ENCODE data around the gene KAZALD1.

KAZALD1 gene

GRCh38 chr10:101106351-101106750 lies 44.6 kb downstream of the KAZALD1 start:
- WGBS: 86% methylated on average over 5 of the region's 6 CpGs

GRCh38 chr10:101107771-101108170 lies 46.0 kb downstream of the KAZALD1 start:
- H3K23ac ChIP-seq (ENCODE audit: low read length in 2 of 2): no peak overlapping the region
- H3K27me3 ChIP-seq (ENCODE audit: control insufficient read depth in 1 of 2, insufficient read depth in 1 of 2, low read length in 2 of 2): peaks cover 50 to 82% of the 10 kb centered on the region in 2 experiments
- no peak overlapping the region for H3K4me2 ChIP-seq (ENCODE audit: low read length, poor library complexity, severe bottlenecking)
- H3K18ac ChIP-seq (ENCODE audit: low read depth in 1 of 2, low read length in 2 of 2): no peak overlapping the region
- no peaks in the 10 kb centered on the region for H3K79me1 ChIP-seq (replicated peaks; ENCODE audit: low read length, poor library complexity, severe bottlenecking)
- no peak overlapping the region for H3K27ac ChIP-seq (ENCODE audit: low read length, poor library complexity, severe bottlenecking)
- H2BK12ac ChIP-seq (ENCODE audit: low read length in 2 of 2): no peak overlapping the region
- no peak for DNase-seq
- H3K9ac ChIP-seq (ENCODE audit: low read length): no peak overlapping the region
- no peak overlapping the region for H4K91ac ChIP-seq (ENCODE audit: low read length)
- no peak overlapping the region for H3K14ac ChIP-seq (ENCODE audit: low read length in 2 of 2)
- H3K4me3 ChIP-seq (ENCODE audit: insufficient read depth in 1 of 2, low read depth in 1 of 2, low read length in 2 of 2): no peak overlapping the region
- no peak overlapping the region for H2AK5ac ChIP-seq (ENCODE audit: low read length, severe bottlenecking)
- no peaks in the 10 kb centered on the region for H3K36me3 ChIP-seq (ENCODE audit: control insufficient read depth in 1 of 2, insufficient read depth in 2 of 2, low read depth in 1 of 2, low read length in 2 of 2)
- no peak overlapping the region for H4K8ac ChIP-seq (ENCODE audit: low read length)
- H3K9me3 ChIP-seq (ENCODE audit: control insufficient read depth, low read length): no peaks in the 10 kb centered on the region
- H2AFZ ChIP-seq (ENCODE audit: low read depth, low read length): no peak overlapping the region
- no peak overlapping the region for H2BK5ac ChIP-seq (ENCODE audit: low read depth, low read length, poor library complexity, severe bottlenecking)
- peaks cover 1% of the 10 kb centered on the region for H3K4me1 ChIP-seq (ENCODE audit: control insufficient read depth, insufficient read depth, low read depth, low read length)
- H2BK15ac ChIP-seq (ENCODE audit: low read depth, poor library complexity, severe bottlenecking): no peak overlapping the region
- WGBS: 78% methylated on average over 5 of the region's 5 CpGs
- H3K4ac ChIP-seq (ENCODE audit: low read depth in 1 of 2, low read length in 2 of 2): no peak overlapping the region
- no peak overlapping the region for H2BK120ac ChIP-seq (ENCODE audit: low read depth, low read length)

More at GRCh38 chr10:101106351-101106750, 44.6 kb downstream of the KAZALD1 start:
- no peak for DNase-seq
- Histone ChIP-seq H3K9me3 (ENCODE audit: control insufficient read depth, low read length) (no peaks in the 10 kb centered on the region), H3K4me2 (ENCODE audit: low read length, poor library complexity, severe bottlenecking) (no peak overlapping the region), H3K14ac (ENCODE audit: low read length in 2 of 2) (no peak overlapping the region), H3K36me3 (ENCODE audit: control insufficient read depth in 1 of 2, insufficient read depth in 2 of 2, low read depth in 1 of 2, low read length in 2 of 2) (no peaks in the 10 kb centered on the region), H4K8ac (ENCODE audit: low read length) (no peak overlapping the region), H3K9ac (ENCODE audit: low read length) (no peak overlapping the region), H2BK5ac (ENCODE audit: low read depth, low read length, poor library complexity, severe bottlenecking) (no peak overlapping the region), H3K18ac (ENCODE audit: low read depth in 1 of 2, low read length in 2 of 2) (no peak overlapping the region), H2BK12ac (ENCODE audit: low read length in 2 of 2) (no peak overlapping the region), H2AFZ (ENCODE audit: low read depth, low read length) (no peak overlapping the region), H3K27ac (ENCODE audit: low read length, poor library complexity, severe bottlenecking) (no peak overlapping the region), H2AK5ac (ENCODE audit: low read length, severe bottlenecking) (no peak overlapping the region), H2BK15ac (ENCODE audit: low read depth, poor library complexity, severe bottlenecking) (no peak overlapping the region), H3K23ac (ENCODE audit: low read length in 2 of 2) (no peak overlapping the region), H3K4me1 (ENCODE audit: control insufficient read depth, insufficient read depth, low read depth, low read length) (peaks cover 1% of the 10 kb centered on the region), H3K4ac (ENCODE audit: low read depth in 1 of 2, low read length in 2 of 2) (no peak overlapping the region), H3K4me3 (ENCODE audit: insufficient read depth in 1 of 2, low read depth in 1 of 2, low read length in 2 of 2) (no peak overlapping the region), H3K79me1 (replicated peaks; ENCODE audit: low read length, poor library complexity, severe bottlenecking) (no peaks in the 10 kb centered on the region), H3K27me3 (ENCODE audit: control insufficient read depth in 1 of 2, insufficient read depth in 1 of 2, low read length in 2 of 2) (peaks cover 56 to 85% of the 10 kb centered on the region in 2 experiments), H4K91ac (ENCODE audit: low read length) (no peak overlapping the region), H2BK120ac (ENCODE audit: low read depth, low read length) (no peak overlapping the region)

GRCh38 chr10:101110856-101111523 lies 49.2 kb downstream of the KAZALD1 start:
- Histone ChIP-seq H2BK15ac (ENCODE audit: low read depth, poor library complexity, severe bottlenecking) (no peak overlapping the region), H3K79me1 (replicated peaks; ENCODE audit: low read length, poor library complexity, severe bottlenecking) (no peaks in the 10 kb centered on the region), H4K91ac (ENCODE audit: low read length) (no peak overlapping the region), H3K14ac (ENCODE audit: low read length in 2 of 2) (no peak overlapping the region), H2BK120ac (ENCODE audit: low read depth, low read length) (no peak overlapping the region), H3K18ac (ENCODE audit: low read depth in 1 of 2, low read length in 2 of 2) (no peak overlapping the region), H3K9me3 (ENCODE audit: control insufficient read depth, low read length) (no peaks in the 10 kb centered on the region), H3K4ac (ENCODE audit: low read depth in 1 of 2, low read length in 2 of 2) (no peak overlapping the region), H3K27ac (ENCODE audit: low read length, poor library complexity, severe bottlenecking) (no peak overlapping the region), H3K36me3 (ENCODE audit: control insufficient read depth in 1 of 2, insufficient read depth in 2 of 2, low read depth in 1 of 2, low read length in 2 of 2) (no peaks in the 10 kb centered on the region), H2BK12ac (ENCODE audit: low read length in 2 of 2) (no peak overlapping the region), H3K23ac (ENCODE audit: low read length in 2 of 2) (no peak overlapping the region), H3K4me2 (ENCODE audit: low read length, poor library complexity, severe bottlenecking) (no peak overlapping the region), H3K27me3 (ENCODE audit: control insufficient read depth in 1 of 2, insufficient read depth in 1 of 2, low read length in 2 of 2) (peaks cover 65 to 78% of the 10 kb centered on the region in 2 experiments), H3K4me1 (ENCODE audit: control insufficient read depth, insufficient read depth, low read depth, low read length) (peaks cover 1% of the 10 kb centered on the region), H2BK5ac (ENCODE audit: low read depth, low read length, poor library complexity, severe bottlenecking) (no peak overlapping the region), H2AFZ (ENCODE audit: low read depth, low read length) (no peak overlapping the region), H3K4me3 (ENCODE audit: insufficient read depth in 1 of 2, low read depth in 1 of 2, low read length in 2 of 2) (no peak overlapping the region), H4K8ac (ENCODE audit: low read length) (no peak overlapping the region), H3K9ac (ENCODE audit: low read length) (no peak overlapping the region), H2AK5ac (ENCODE audit: low read length, severe bottlenecking) (no peak overlapping the region)
- DNase-seq: no peak
- 44% methylated on average over 5 of the region's 6 CpGs for WGBS

GRCh38 chr10:101111547-101111946 lies 49.8 kb downstream of the KAZALD1 start:
- no peak overlapping the region for H3K14ac ChIP-seq (ENCODE audit: low read length in 2 of 2)
- H2BK5ac ChIP-seq (ENCODE audit: low read depth, low read length, poor library complexity, severe bottlenecking): no peak overlapping the region
- no peak overlapping the region for H3K4me3 ChIP-seq (ENCODE audit: insufficient read depth in 1 of 2, low read depth in 1 of 2, low read length in 2 of 2)
- H4K91ac ChIP-seq (ENCODE audit: low read length): no peak overlapping the region
- H2BK120ac ChIP-seq (ENCODE audit: low read depth, low read length): no peak overlapping the region
- H3K36me3 ChIP-seq (ENCODE audit: control insufficient read depth in 1 of 2, insufficient read depth in 2 of 2, low read depth in 1 of 2, low read length in 2 of 2): no peaks in the 10 kb centered on the region
- 85% methylated on average over 8 of the region's 8 CpGs for WGBS
- H2AFZ ChIP-seq (ENCODE audit: low read depth, low read length): no peak overlapping the region
- no peak overlapping the region for H2BK15ac ChIP-seq (ENCODE audit: low read depth, poor library complexity, severe bottlenecking)
- H3K9ac ChIP-seq (ENCODE audit: low read length): no peak overlapping the region
- H3K18ac ChIP-seq (ENCODE audit: low read depth in 1 of 2, low read length in 2 of 2): no peak overlapping the region
- H3K4me1 ChIP-seq (ENCODE audit: control insufficient read depth, insufficient read depth, low read depth, low read length): peaks cover 1% of the 10 kb centered on the region
- no peak overlapping the region for H3K27ac ChIP-seq (ENCODE audit: low read length, poor library complexity, severe bottlenecking)
- H3K27me3 ChIP-seq (ENCODE audit: control insufficient read depth in 1 of 2, insufficient read depth in 1 of 2, low read length in 2 of 2): peaks cover 68 to 80% of the 10 kb centered on the region in 2 experiments
- H4K8ac ChIP-seq (ENCODE audit: low read length): no peak overlapping the region
- no peak overlapping the region for H3K4me2 ChIP-seq (ENCODE audit: low read length, poor library complexity, severe bottlenecking)
- no peak for DNase-seq
- no peak overlapping the region for H2AK5ac ChIP-seq (ENCODE audit: low read length, severe bottlenecking)
- H3K9me3 ChIP-seq (ENCODE audit: control insufficient read depth, low read length): no peaks in the 10 kb centered on the region
- no peak overlapping the region for H3K4ac ChIP-seq (ENCODE audit: low read depth in 1 of 2, low read length in 2 of 2)
- H2BK12ac ChIP-seq (ENCODE audit: low read length in 2 of 2): no peak overlapping the region
- no peak overlapping the region for H3K23ac ChIP-seq (ENCODE audit: low read length in 2 of 2)
- no peaks in the 10 kb centered on the region for H3K79me1 ChIP-seq (replicated peaks; ENCODE audit: low read length, poor library complexity, severe bottlenecking)

Data from mesenchymal stem cell (in vitro differentiated cells and primary cell).